ENCODE measurements around the gene SPSB3.

SPSB3 gene

GRCh38 chr16:1765826-1766225 lies 16.5 kb downstream of the SPSB3 start:
- Histone ChIP-seq H3K9me3 (ENCODE audit: control insufficient read depth in 1 of 2, low read length in 2 of 2) (no peaks in the 10 kb centered on the region), H3K4me3 (ENCODE audit: low read depth in 1 of 2, low read length in 2 of 2) (no peak overlapping the region), H3K27ac (ENCODE audit: low read length) (no peak overlapping the region), H3K36me3 (ENCODE audit: control insufficient read depth in 1 of 2, insufficient read depth in 2 of 2, low read length in 2 of 2) (peaks cover 4 to 79% of the 10 kb centered on the region in 2 donors), H3K4me1 (ENCODE audit: control insufficient read depth in 1 of 2, insufficient read depth in 2 of 2, low read length in 2 of 2) (peaks cover 0 to 14% of the 10 kb centered on the region in 2 donors), H3K27me3 (ENCODE audit: low read depth, low read length) (no peaks in the 10 kb centered on the region)

GRCh38 chr16:1764971-1765370 lies 17.4 kb downstream of the SPSB3 start:
- Histone ChIP-seq H3K9me3 (ENCODE audit: control insufficient read depth in 1 of 2, low read length in 2 of 2) (no peaks in the 10 kb centered on the region), H3K4me3 (ENCODE audit: low read depth in 1 of 2, low read length in 2 of 2) (no peak overlapping the region), H3K36me3 (ENCODE audit: control insufficient read depth in 1 of 2, insufficient read depth in 2 of 2, low read length in 2 of 2) (peaks cover 4 to 88% of the 10 kb centered on the region in 2 donors), H3K27ac (ENCODE audit: low read length) (no peak overlapping the region), H3K4me1 (ENCODE audit: control insufficient read depth in 1 of 2, insufficient read depth in 2 of 2, low read length in 2 of 2) (peaks cover 0 to 7% of the 10 kb centered on the region in 2 donors), H3K27me3 (ENCODE audit: low read depth, low read length) (no peaks in the 10 kb centered on the region)

GRCh38 chr16:1763521-1764511 lies 18.6 kb downstream of the SPSB3 start:
- H3K36me3 ChIP-seq (ENCODE audit: control insufficient read depth in 1 of 2, insufficient read depth in 2 of 2, low read length in 2 of 2): peaks cover 4 to 90% of the 10 kb centered on the region in 2 donors
- H3K27ac ChIP-seq (ENCODE audit: low read length): no peak overlapping the region

DNA sequence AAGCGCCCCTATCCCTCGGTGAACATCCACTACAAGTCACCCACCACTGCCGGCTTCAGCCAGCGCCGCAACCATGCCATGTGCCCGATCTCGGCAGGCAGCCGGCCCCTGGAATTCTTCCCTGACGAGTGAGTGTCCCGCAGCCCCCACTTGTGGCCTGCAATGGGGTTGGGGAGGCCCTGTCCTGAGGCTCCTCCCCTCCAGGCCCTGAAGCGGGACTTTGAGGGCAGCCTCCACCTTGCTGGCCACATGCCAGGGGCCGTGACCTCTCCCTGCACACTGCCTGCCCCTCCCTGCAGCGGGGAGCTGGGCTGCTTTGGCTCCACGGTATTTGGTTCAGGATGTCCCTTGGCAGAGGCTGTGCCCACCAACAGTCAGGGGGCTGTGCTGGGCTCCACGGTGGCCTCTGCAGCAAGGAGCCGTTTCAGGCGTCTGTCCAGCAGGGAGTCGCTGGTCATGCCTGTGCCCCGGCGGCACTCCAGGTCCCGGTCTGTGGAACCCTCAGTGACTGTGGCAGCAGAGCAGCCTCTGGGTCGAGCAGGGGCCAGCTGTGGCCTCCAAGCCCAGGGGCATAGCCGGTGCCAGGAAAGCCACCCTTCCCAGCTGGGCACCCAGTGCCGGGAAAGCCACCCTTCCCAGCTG lies 19.4 kb downstream of the SPSB3 start:
- H3K4me3 ChIP-seq (ENCODE audit: low read depth in 1 of 2, low read length in 2 of 2): no peak overlapping the region
- no peaks in the 10 kb centered on the region for H3K4me1 ChIP-seq (ENCODE audit: control insufficient read depth in 1 of 2, insufficient read depth in 2 of 2, low read length in 2 of 2)
- no peaks in the 10 kb centered on the region for H3K9me3 ChIP-seq (ENCODE audit: control insufficient read depth in 1 of 2, low read length in 2 of 2)
- no peaks in the 10 kb centered on the region for H3K27me3 ChIP-seq (ENCODE audit: low read depth, low read length)
- H3K27ac ChIP-seq (ENCODE audit: low read length): no peak overlapping the region
- H3K36me3 ChIP-seq (ENCODE audit: control insufficient read depth in 1 of 2, insufficient read depth in 2 of 2, low read length in 2 of 2): peaks cover 4 to 88% of the 10 kb centered on the region in 2 donors

More at GRCh38 chr16:1763521-1764511, 18.6 kb downstream of the SPSB3 start:
- no peaks in the 10 kb centered on the region for H3K4me1 ChIP-seq (ENCODE audit: control insufficient read depth in 1 of 2, insufficient read depth in 2 of 2, low read length in 2 of 2)
- H3K9me3 ChIP-seq (ENCODE audit: control insufficient read depth in 1 of 2, low read length in 2 of 2): no peaks in the 10 kb centered on the region
- H3K4me3 ChIP-seq (ENCODE audit: low read depth in 1 of 2, low read length in 2 of 2): no peak overlapping the region
- H3K27me3 ChIP-seq (ENCODE audit: low read depth, low read length): no peaks in the 10 kb centered on the region

- Histone ChIP-seq H3K36me3 (ENCODE audit: control insufficient read depth in 1 of 2, insufficient read depth in 2 of 2, low read length in 2 of 2) (peaks cover 4 to 88% of the 10 kb centered on the region in 2 donors), H3K27me3 (ENCODE audit: low read depth, low read length) (no peaks in the 10 kb centered on the region), H3K4me1 (ENCODE audit: control insufficient read depth in 1 of 2, insufficient read depth in 2 of 2, low read length in 2 of 2) (no peaks in the 10 kb centered on the region), H3K4me3 (ENCODE audit: low read depth in 1 of 2, low read length in 2 of 2) (no peak overlapping the region), H3K27ac (ENCODE audit: low read length) (no peak overlapping the region), H3K9me3 (ENCODE audit: control insufficient read depth in 1 of 2, low read length in 2 of 2) (no peaks in the 10 kb centered on the region)
Measured at GRCh38 chr16:1762196-1762878, 20.0 kb downstream of the SPSB3 start.

DNA sequence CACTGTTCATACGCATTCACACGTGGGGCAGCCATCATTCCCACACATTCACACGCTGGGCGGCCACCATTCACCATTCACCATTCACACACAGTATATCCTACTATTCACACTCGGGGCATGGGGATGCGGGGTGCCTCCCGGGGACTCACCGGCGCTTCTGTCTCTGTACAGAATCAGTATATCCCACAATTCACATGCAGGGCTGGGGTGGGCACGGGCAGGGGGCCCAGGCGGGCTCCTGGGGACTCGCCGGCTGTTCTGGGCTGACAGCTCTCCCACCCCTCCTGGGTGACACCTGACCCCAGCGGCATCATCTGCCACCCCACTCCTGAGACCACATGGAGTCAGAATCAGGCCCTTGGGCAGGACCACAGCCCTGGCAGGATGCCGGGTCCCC lies 20.6 kb downstream of the SPSB3 start:
- Histone ChIP-seq H3K27ac (ENCODE audit: low read length) (no peak overlapping the region), H3K4me3 (ENCODE audit: low read depth in 1 of 2, low read length in 2 of 2) (no peak overlapping the region), H3K27me3 (ENCODE audit: low read depth, low read length) (no peaks in the 10 kb centered on the region), H3K4me1 (ENCODE audit: control insufficient read depth in 1 of 2, insufficient read depth in 2 of 2, low read length in 2 of 2) (no peaks in the 10 kb centered on the region), H3K36me3 (ENCODE audit: control insufficient read depth in 1 of 2, insufficient read depth in 2 of 2, low read length in 2 of 2) (peaks cover 4 to 84% of the 10 kb centered on the region in 2 donors), H3K9me3 (ENCODE audit: control insufficient read depth in 1 of 2, low read length in 2 of 2) (no peaks in the 10 kb centered on the region)

DNA sequence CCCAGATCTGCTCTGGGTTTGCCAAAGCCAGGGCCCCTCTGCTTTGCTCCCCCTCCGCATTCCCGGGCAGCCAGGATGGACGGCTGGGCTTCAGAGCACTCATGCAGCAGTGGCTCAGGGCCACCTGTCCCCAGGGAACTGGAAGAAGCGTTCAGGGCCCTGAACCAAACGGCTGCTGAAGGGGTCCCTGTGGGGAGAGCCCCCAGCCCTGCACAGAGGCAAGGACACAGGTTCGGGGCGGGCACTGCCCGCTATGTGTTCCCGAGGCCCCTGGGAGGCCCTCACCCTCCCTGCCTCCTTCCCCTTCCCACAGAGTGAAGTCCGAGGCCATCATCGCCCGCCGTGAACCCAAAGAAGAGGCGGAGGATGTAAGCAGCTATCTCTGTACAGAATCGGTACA lies 21.5 kb downstream of the SPSB3 start:
- Histone ChIP-seq H3K27ac (ENCODE audit: low read length) (no peak overlapping the region), H3K36me3 (ENCODE audit: control insufficient read depth in 1 of 2, insufficient read depth in 2 of 2, low read length in 2 of 2) (peaks cover 4 to 76% of the 10 kb centered on the region in 2 donors), H3K4me3 (ENCODE audit: low read depth in 1 of 2, low read length in 2 of 2) (no peak overlapping the region), H3K27me3 (ENCODE audit: low read depth, low read length) (no peaks in the 10 kb centered on the region), H3K4me1 (ENCODE audit: control insufficient read depth in 1 of 2, insufficient read depth in 2 of 2, low read length in 2 of 2) (no peaks in the 10 kb centered on the region), H3K9me3 (ENCODE audit: control insufficient read depth in 1 of 2, low read length in 2 of 2) (no peaks in the 10 kb centered on the region)

GRCh38 chr16:1759511-1759910 lies 22.9 kb downstream of the SPSB3 start:
- no peaks in the 10 kb centered on the region for H3K27me3 ChIP-seq (ENCODE audit: low read depth, low read length)
- H3K4me1 ChIP-seq (ENCODE audit: control insufficient read depth in 1 of 2, insufficient read depth in 2 of 2, low read length in 2 of 2): no peaks in the 10 kb centered on the region
- peaks cover 6 to 71% of the 10 kb centered on the region in 2 donors for H3K36me3 ChIP-seq (ENCODE audit: control insufficient read depth in 1 of 2, insufficient read depth in 2 of 2, low read length in 2 of 2)
- no peak overlapping the region for H3K4me3 ChIP-seq (ENCODE audit: low read depth in 1 of 2, low read length in 2 of 2)
- no peak overlapping the region for H3K27ac ChIP-seq (ENCODE audit: low read length)
- H3K9me3 ChIP-seq (ENCODE audit: control insufficient read depth in 1 of 2, low read length in 2 of 2): no peaks in the 10 kb centered on the region

DNA sequence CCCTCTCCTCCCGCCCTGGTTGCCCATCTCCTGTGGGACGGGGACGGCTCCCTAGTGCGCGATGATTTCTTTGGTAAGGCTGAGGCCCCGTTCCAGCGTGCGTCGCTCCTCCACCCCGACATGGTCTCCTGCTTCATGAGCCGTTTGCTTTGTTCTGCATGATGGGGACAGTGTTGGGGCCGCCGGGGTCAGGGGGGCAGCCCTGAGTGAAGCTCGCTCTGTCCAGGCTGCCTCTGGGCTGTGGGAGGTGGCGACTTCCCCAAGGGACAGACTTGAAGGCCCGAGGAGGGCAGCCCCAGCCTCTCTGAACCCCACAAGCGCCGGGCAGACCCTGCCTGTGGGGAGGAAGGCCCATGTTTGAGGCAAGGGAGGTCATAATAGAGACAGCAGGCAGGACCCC lies 23.4 kb downstream of the SPSB3 start:
- H3K4me3 ChIP-seq (ENCODE audit: low read depth in 1 of 2, low read length in 2 of 2): no peak overlapping the region
- H3K27me3 ChIP-seq (ENCODE audit: low read depth, low read length): no peaks in the 10 kb centered on the region
- no peaks in the 10 kb centered on the region for H3K4me1 ChIP-seq (ENCODE audit: control insufficient read depth in 1 of 2, insufficient read depth in 2 of 2, low read length in 2 of 2)
- H3K36me3 ChIP-seq (ENCODE audit: control insufficient read depth in 1 of 2, insufficient read depth in 2 of 2, low read length in 2 of 2): peaks cover 6 to 65% of the 10 kb centered on the region in 2 donors
- H3K9me3 ChIP-seq (ENCODE audit: control insufficient read depth in 1 of 2, low read length in 2 of 2): no peaks in the 10 kb centered on the region
- no peak overlapping the region for H3K27ac ChIP-seq (ENCODE audit: low read length)

DNA sequence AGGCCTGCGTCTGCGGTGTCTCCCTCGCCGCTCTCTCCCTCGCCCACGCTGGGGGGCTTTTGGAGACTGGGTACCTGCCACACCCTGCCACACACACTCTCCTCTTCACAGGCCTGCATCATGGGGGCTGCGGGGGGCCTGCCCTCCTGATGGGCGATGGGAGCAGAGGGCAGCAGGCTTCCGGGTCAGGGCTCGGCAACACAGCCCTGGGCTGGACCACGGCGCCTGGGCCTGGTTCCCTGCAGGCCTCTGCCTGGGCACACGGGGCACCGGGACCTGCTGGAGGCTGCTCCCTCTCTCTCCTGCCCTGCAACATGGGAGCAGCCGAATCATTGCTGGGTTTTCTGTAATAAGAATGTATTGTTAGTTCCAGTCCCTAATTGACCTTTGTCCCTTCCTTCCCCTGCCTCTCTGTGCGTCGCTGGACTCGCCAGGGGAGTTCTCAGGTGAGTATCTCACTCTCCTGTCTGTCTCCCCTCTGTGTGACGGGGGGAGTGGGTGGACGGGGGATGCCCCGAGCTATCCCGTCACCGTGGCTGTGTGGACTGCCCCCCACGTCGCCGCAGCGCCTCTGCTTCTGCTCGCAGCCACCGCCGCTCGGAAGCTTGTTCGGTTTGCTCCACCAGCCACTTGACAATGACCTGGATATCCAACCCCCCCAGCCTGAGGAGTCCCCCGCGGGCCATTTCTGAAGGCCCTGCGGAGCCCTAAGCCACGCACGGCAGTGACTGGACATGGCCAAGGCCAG lies 24.5 kb downstream of the SPSB3 start:
- Histone ChIP-seq H3K4me3 (ENCODE audit: low read depth in 1 of 2, low read length in 2 of 2) (no peak overlapping the region), H3K4me1 (ENCODE audit: control insufficient read depth in 1 of 2, insufficient read depth in 2 of 2, low read length in 2 of 2) (no peaks in the 10 kb centered on the region), H3K27me3 (ENCODE audit: low read depth, low read length) (no peaks in the 10 kb centered on the region), H3K36me3 (ENCODE audit: control insufficient read depth in 1 of 2, insufficient read depth in 2 of 2, low read length in 2 of 2) (peaks cover 6 to 59% of the 10 kb centered on the region in 2 donors), H3K9me3 (ENCODE audit: control insufficient read depth in 1 of 2, low read length in 2 of 2) (no peaks in the 10 kb centered on the region), H3K27ac (ENCODE audit: low read length) (no peak overlapping the region)

Measured in muscle layer of duodenum (tissue), 2 donors.